CD4-positive, alpha-beta T cell (primary cell): ENCODE measurements around the gene AAMP. TPM values are rescaled to one million over a fixed set of nuclear protein-coding genes. Genes with fewer than 3 reads are reported as not detected.

Experiments used
- ATAC-seq: fragments of 200-7000 bp; cut with Tn5 transposase; one replicate; pipeline ENCODE4 v1.10.0; 2022; ENCODE audit warnings: mild to moderate bottlenecking; ENCODE audit not compliant: poor library complexity
- CTCF ChIA-PET: fragments of 350-600 bp; sonication (Branson Sonifier 250); formaldehyde crosslinking; loops from one replicate; lab custom pipeline; 2021; ENCODE audit warnings: antibody characterized with exemption, inconsistent platforms; lab: Charles Lee
- POLR2A ChIA-PET: fragments of 350-600 bp; sonication (Branson Sonifier 250); formaldehyde crosslinking; loops from one replicate; lab custom pipeline; 2021; ENCODE audit warnings: antibody characterized with exemption, inconsistent platforms; lab: Charles Lee
- DNase-seq, 14 experiments: peaks; one replicate each; pipeline ENCODE4 v3.0.0-alpha.2; 2013 to 2020; ENCODE audit warnings: mixed read lengths in 2 of 14
- H3K27ac ChIP-seq, 2 donors: one replicate each; pipeline versions ENCODE4 v1.5.1 to v1.7.0; 2013; ENCODE audit warnings: low read length in 2 of 2, low read depth in 1 of 2, mild to moderate bottlenecking in 1 of 2
- H3K27me3 ChIP-seq, 2 experiments: 1 replicate in 1 of 2; 2 replicates in 1 of 2; pipeline versions ENCODE4 v1.6.1 to v1.7.0; 2013; ENCODE audit warnings: low read length in 2 of 2, control low read depth in 1 of 2, mild to moderate bottlenecking in 1 of 2, moderate library complexity in 1 of 2; ENCODE audit not compliant: insufficient read depth in 2 of 2, control insufficient read depth in 1 of 2
- H3K36me3 ChIP-seq: one replicate; pipeline ENCODE4 v1.6.1; 2013; ENCODE audit warnings: low read length, control low read depth; ENCODE audit not compliant: insufficient read depth
- H3K4me1 ChIP-seq: one replicate; pipeline ENCODE4 v1.6.1; 2013; ENCODE audit warnings: low read length, control low read depth; ENCODE audit not compliant: insufficient read depth
- H3K4me3 ChIP-seq: one replicate; pipeline ENCODE4 v1.5.1; 2013; ENCODE audit warnings: mild to moderate bottlenecking, low read length, moderate library complexity
- H3K9me3 ChIP-seq, 2 experiments: 1 replicate in 1 of 2; 2 replicates in 1 of 2; pipeline versions ENCODE4 v1.6.1 to v1.7.0; 2013; ENCODE audit warnings: low read length in 2 of 2, mild to moderate bottlenecking in 2 of 2, control low read depth in 1 of 2, moderate library complexity in 1 of 2; ENCODE audit not compliant: control insufficient read depth in 1 of 2, insufficient read depth in 1 of 2
- H3K27ac Mint-ChIP-seq: one replicate; pipeline ENCODE4 v1.8.0; 2020; ENCODE audit warnings: mixed read lengths
- H3K27me3 Mint-ChIP-seq: one replicate; pipeline ENCODE4 v1.8.0; 2021; ENCODE audit warnings: mixed read lengths
- H3K36me3 Mint-ChIP-seq: one replicate; pipeline ENCODE4 v1.8.0; 2021; ENCODE audit warnings: low read depth, mixed read lengths
- H3K4me1 Mint-ChIP-seq: one replicate; pipeline ENCODE4 v1.8.0; 2021; ENCODE audit warnings: low read depth, mixed read lengths
- H3K4me3 Mint-ChIP-seq: one replicate; pipeline ENCODE4 v1.8.0; 2020; ENCODE audit warnings: mild to moderate bottlenecking, mixed read lengths
- H3K9me3 Mint-ChIP-seq: one replicate; pipeline ENCODE4 v1.8.0; 2020; ENCODE audit warnings: mixed read lengths
- CTCF ChIP-seq: fragments of 200-600 bp; IDR thresholded peaks from one replicate; pipeline ENCODE4 v1.8.0; 2022; ENCODE audit warnings: antibody characterized with exemption, mild to moderate bottlenecking
- intact Hi-C, 2 experiments: fragments of 100-400 bp; cut with DNase I in 1 of 2; cut with micrococcal nuclease in 1 of 2; formaldehyde crosslinking; loops; one replicate each; pipeline versions ENCODE4 v1.15.1 to v1.9.0; 2023 to 2025; cut with DNase I, micrococcal nuclease
- total RNA-seq, 174 experiments: library from RNA in 2 of 174; stranded (reverse) in 2 of 174; gene quantifications; one replicate each; pipeline ENCODE4 v1.2.3 and lab custom pipeline; 2021 to 2026

The AAMP gene
- total RNA-seq, 2 experiments from 2014 or later, result 40.2 to 42.5 TPM

DNA sequence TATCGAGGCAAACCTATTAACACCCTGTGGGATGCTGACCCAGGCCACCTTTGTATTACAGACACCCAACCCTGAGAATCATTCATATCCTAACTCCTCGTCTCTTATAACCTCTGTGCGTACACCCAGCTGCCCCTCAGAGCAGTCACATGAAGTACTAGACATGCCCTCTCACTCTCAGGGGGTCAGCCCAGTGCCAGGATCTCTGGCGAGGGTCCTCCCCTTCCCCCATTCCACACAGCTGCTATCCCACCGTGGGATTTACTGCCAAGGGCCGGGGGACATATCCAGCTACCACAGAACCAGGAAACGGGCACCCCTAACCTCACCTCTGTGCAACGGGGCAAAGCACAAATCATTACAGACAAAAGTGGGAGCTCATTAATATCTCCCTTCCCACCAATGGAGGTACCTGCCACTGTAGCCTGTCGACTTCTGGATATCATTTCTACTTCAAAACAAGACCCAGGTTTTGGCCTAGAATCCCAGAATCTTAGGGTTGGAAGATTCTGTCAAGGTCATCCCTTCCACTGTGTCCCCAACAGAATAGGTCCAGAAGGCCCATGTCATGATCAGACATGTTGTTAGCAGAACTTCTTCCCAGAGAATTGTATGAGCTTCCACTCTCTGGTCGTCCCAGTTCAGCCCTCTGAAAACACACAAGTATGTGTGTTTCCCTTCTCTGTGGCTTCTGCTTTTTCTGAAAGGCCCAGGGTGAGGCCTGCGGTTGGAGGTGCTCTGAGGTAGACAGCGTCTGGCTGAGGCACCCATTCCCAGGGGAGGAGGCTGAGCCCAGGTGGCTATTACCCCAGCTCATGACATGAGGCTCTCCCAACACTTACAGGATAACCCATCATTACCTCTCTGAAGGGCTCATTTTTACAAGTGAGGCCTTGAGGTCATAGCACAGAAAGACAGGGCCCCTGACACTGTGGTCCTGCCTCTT lies 20.7 kb upstream of the AAMP start:
- no peak for TF ChIP-seq CTCF
- CTCF ChIA-PET, result interaction anchor here (0.9 to 6.3 kb wide), 5 partner anchors 11 to 116 kb away, joined by 4 to 68 read pairs (median 5); partner anchors contain the start of genes AAMP, CATIP and PNKD
- Mint-ChIP-seq H3K9me3 (no peaks in the 10 kb centered on the region), H3K27ac (peak overlapping the region; percentile 99), H3K4me3 (peak overlapping the region; percentile 95), H3K27me3 (no peaks in the 10 kb centered on the region), H3K4me1 (peaks cover 79% of the 10 kb centered on the region), H3K36me3 (peaks cover 28% of the 10 kb centered on the region)
- no peaks in the 10 kb centered on the region for H3K36me3 ChIP-seq
- peaks cover 90% of the 10 kb centered on the region for H3K4me1 ChIP-seq
- no peaks in the 10 kb centered on the region for H3K27me3 ChIP-seq
- no peaks in the 10 kb centered on the region for H3K9me3 ChIP-seq
- ATAC-seq (peak; percentile 33), DNase-seq (peak in 11 of 14 experiments; percentile 23 to 84 (median 65))
- intact Hi-C loops, result loop anchor here (1.0 to 5.0 kb wide), 4 partner anchors 18 to 277 kb away; partner anchors contain the start of genes CNOT9 (in 1 of the 2) and USP37 (in 1 of the 2)
- POLR2A ChIA-PET, result interaction anchor here (0.5 to 11.6 kb wide), 10 partner anchors 9 to 988 kb away, joined by 3 to 221 read pairs (median 4); partner anchors contain the start of genes AAMP, CATIP, CTDSP1 and DNAJB2
- peak overlapping the region; percentile 99 for H3K4me3 ChIP-seq
- H3K27ac ChIP-seq, result peak overlapping the region; percentile 89 to 96

GRCh38 chr2:218289639-218290315 lies 19.8 kb upstream of the AAMP start:
- ChIA-PET CTCF (interaction anchor here (0.9 to 6.3 kb wide), 5 partner anchors 12 to 117 kb away, joined by 3 to 68 read pairs (median 5); partner anchors contain the start of genes AAMP and PNKD), POLR2A (interaction anchor here (0.9 to 11.6 kb wide), 8 partner anchors 9 to 110 kb away, joined by 3 to 221 read pairs (median 4); partner anchors contain the start of genes AAMP, CATIP, CTDSP1 and PNKD)
- Mint-ChIP-seq H3K27ac (peak overlapping the region; percentile 99), H3K36me3 (peaks cover 34% of the 10 kb centered on the region), H3K9me3 (no peaks in the 10 kb centered on the region), H3K4me3 (peak overlapping the region; percentile 95), H3K4me1 (peaks cover 87% of the 10 kb centered on the region), H3K27me3 (no peaks in the 10 kb centered on the region)
- no peak for TF ChIP-seq CTCF
- Histone ChIP-seq H3K4me1 (peaks cover 94% of the 10 kb centered on the region), H3K27ac (peak overlapping the region; percentile 89 to 96), H3K27me3 (no peaks in the 10 kb centered on the region), H3K4me3 (peak overlapping the region; percentile 99), H3K9me3 (no peaks in the 10 kb centered on the region), H3K36me3 (no peaks in the 10 kb centered on the region)
- ATAC-seq (no peak), DNase-seq (peak in 1 of 14 experiments; percentile 31)
- intact Hi-C loops, result loop anchor here (1.0 to 10.0 kb wide), 4 partner anchors 17 to 355 kb away; partner anchors contain the start of genes CNOT9 (in 1 of the 2) and USP37 (in 1 of the 2)
